K562 (cell line): ENCODE results near the gene FITM1.

Experiments used
- AFF4 ChIP-seq: sonication (generic); formaldehyde crosslinking; IDR thresholded peaks from 2 replicates; pipeline ENCODE4 v1.8.0; 2023; ENCODE audit warnings: mild to moderate bottlenecking, missing genetic modification reagents
- CHD1 ChIP-seq: fragments of 200-600 bp; sonication (generic); IDR thresholded peaks from one replicate; pipeline ENCODE4 v1.6.1; 2012; ENCODE audit warnings: mild to moderate bottlenecking, moderate library complexity, low read length, inconsistent platforms
- CTCF ChIP-seq, 3 experiments: IDR thresholded peaks in 2 of 3; conservative IDR thresholded peaks in 1 of 3; 2 replicates each; pipeline ENCODE4 v1.5.1; 2011 to 2012; ENCODE audit warnings: low read length in 3 of 3, mild to moderate bottlenecking in 3 of 3, control low read depth in 2 of 3, improper control_type of control experiment in 1 of 3, inconsistent platforms in 1 of 3, low read depth in 1 of 3, mixed read lengths in 1 of 3, moderate library complexity in 1 of 3; ENCODE audit not compliant: insufficient read depth in 2 of 3
- HNRNPL ChIP-seq: fragments of 200-400 bp; formaldehyde crosslinking; IDR thresholded peaks from 2 replicates; pipeline ENCODE4 v1.6.1; 2017; ENCODE audit warnings: low read depth, mild to moderate bottlenecking, low read length
- NEUROD1 ChIP-seq: fragments of 150-350 bp; IDR thresholded peaks from 2 replicates; pipeline ENCODE4 v1.6.1; 2014; ENCODE audit warnings: borderline replicate concordance, low read length, low read depth; ENCODE audit not compliant: partially characterized antibody
- PKNOX1 ChIP-seq: fragments of 450-650 bp; IDR thresholded peaks from 2 replicates; pipeline ENCODE4 v1.6.1; 2016
- SPI1 ChIP-seq: IDR thresholded peaks from 2 replicates; pipeline ENCODE4 v1.6.1; 2011; ENCODE audit warnings: low read depth, low read length, control low read depth, borderline replicate concordance
- TRIM28 ChIP-seq: fragments of 450-650 bp; IDR thresholded peaks from 2 replicates; pipeline ENCODE4 v1.6.1; 2017
- USF2 ChIP-seq: sonication (generic); formaldehyde crosslinking; IDR thresholded peaks from 2 replicates; pipeline ENCODE4 v1.5.0; 2020; ENCODE audit warnings: missing genetic modification reagents
- ZBTB2 ChIP-seq: fragments of 450-650 bp; IDR thresholded peaks from 2 replicates; pipeline ENCODE4 v1.6.1; 2016; ENCODE audit warnings: antibody characterized with exemption
- ZNF24 ChIP-seq: fragments of 450-650 bp; IDR thresholded peaks from 2 replicates; pipeline ENCODE4 v1.6.1; 2016

GRCh38 chr14:24114532-24115421 lies 15.7 kb upstream of the FITM1 start, which contains the start of the genes DCAF11 and NRL:
- no peak; the same call in 1 of the 2 replicates for TF ChIP-seq TRIM28
- TF ChIP-seq CTCF (IDR thresholded peaks at IDR 0.05 in 2 of 3, conservative IDR thresholded peaks at IDR 0.05 in 1 of 3; ENCODE audit: insufficient read depth in 2 of 3, low read depth in 1 of 3, low read length in 3 of 3) = no peak
- peak; percentile 91 for TF ChIP-seq USF2
- TF ChIP-seq CHD1 = no peak
- no peak for TF ChIP-seq HNRNPL
- TF ChIP-seq PKNOX1 = peak; percentile 99
- 0 out of 2 replicates have a peak, but pooled peaks have one; percentile 14 for TF ChIP-seq SPI1
- TF ChIP-seq ZNF24 = peak; percentile 24; the same call in 1 of the 2 replicates
- TF ChIP-seq AFF4 = 0 out of 2 replicates have a peak, but pooled peaks have one; percentile 25
- no peak for TF ChIP-seq ZBTB2
- peak; percentile 94 for TF ChIP-seq NEUROD1
